ENCODE measurements around the gene INAFM2. TPM values are rescaled to one million over a fixed set of nuclear protein-coding genes. Genes with fewer than 3 reads are reported as not detected.

Gene INAFM2
- total and polyA plus RNA-seq, 2 of the 4 experiments (the other 2 are of a cell fraction) = 10.4 to 14.0 TPM

DNA sequence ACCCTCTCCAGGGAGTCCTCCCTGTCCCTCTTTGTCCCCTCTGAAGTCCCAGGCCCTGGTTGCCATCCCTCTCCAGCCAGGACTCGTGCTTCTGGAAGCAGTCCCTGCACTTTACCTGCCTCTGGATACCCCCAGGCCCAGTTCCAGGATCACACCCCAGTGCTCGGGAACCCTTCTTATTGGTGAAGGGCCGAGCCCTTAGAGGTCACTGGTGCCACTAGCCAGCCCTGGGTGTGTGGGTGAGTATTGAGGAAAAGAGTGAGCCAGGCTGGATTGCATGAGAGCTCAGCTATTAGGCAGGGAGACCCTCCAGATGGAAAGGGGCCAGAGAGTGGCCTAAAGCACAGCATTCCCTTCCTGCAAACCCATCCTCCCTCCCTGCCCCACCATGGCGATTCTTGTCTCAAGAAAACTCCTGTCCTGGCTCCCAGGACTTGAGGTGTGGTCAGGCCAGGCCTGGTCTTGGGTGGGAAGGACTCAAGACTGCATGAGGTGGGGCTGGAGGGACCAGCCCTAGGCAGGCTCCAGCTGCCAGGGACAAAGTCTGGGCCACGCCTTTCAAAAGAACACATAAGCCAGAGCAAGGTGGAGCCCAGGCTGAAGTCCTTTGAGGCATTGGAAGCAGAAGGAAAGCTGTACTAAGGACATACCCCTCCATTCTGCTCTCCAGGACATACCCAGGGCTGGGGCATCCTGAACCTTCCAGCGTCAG lies 22.5 kb downstream of the INAFM2 start:
- dilution Hi-C loops (cut with HindIII; ENCODE audit: low sequenced_read_pairs, unreplicated experiment) = no loop called here
- CTCF ChIA-PET = interaction anchor here (0.6 kb wide), 1 partner anchor 551 kb away, joined by 4 read pairs; no protein-coding TSS in a partner anchor
- DNase-seq = no peak

More for the DNA sequence above, 22.5 kb downstream of the INAFM2 start:
- peak overlapping the region; percentile 37; the same call in 1 of the 2 replicates for H3K4ac ChIP-seq (ENCODE audit: low read depth, low read length)
- no peak overlapping the region for H2AK5ac ChIP-seq (ENCODE audit: low read depth, low read length)
- no peak overlapping the region for H2AK9ac ChIP-seq (replicated peaks; ENCODE audit: low read depth, low read length, poor library complexity)
- TF ChIP-seq MAFK (IDR thresholded peaks at IDR 0.05; ENCODE audit: low read depth, low read length) (no peak), MAZ (IDR thresholded peaks at IDR 0.05; ENCODE audit: borderline replicate concordance, low read depth, low read length) (no peak), CHD1 (IDR thresholded peaks at IDR 0.05; ENCODE audit: low read depth, low read length) (no peak), SMC3 (IDR thresholded peaks at IDR 0.05; ENCODE audit: low read depth, low read length) (no peak), CEBPB (IDR thresholded peaks at IDR 0.05; ENCODE audit: low read depth, low read length) (no peak), NFE2L2 (IDR thresholded peaks at IDR 0.05; ENCODE audit: low read depth, low read length) (no peak), RAD21 (IDR thresholded peaks at IDR 0.05; ENCODE audit: low read length) (no peak), BHLHE40 (IDR thresholded peaks at IDR 0.05; ENCODE audit: low read depth, low read length) (no peak), POLR2A (IDR thresholded peaks at IDR 0.05; ENCODE audit: low read depth, low read length) (no peak), MXI1 (IDR thresholded peaks at IDR 0.05; ENCODE audit: borderline replicate concordance, low read depth, low read length) (no peak), RCOR1 (IDR thresholded peaks at IDR 0.05; ENCODE audit: insufficient replicate concordance, low read length) (no peak)
- TF ChIP-seq, protein P1, sequence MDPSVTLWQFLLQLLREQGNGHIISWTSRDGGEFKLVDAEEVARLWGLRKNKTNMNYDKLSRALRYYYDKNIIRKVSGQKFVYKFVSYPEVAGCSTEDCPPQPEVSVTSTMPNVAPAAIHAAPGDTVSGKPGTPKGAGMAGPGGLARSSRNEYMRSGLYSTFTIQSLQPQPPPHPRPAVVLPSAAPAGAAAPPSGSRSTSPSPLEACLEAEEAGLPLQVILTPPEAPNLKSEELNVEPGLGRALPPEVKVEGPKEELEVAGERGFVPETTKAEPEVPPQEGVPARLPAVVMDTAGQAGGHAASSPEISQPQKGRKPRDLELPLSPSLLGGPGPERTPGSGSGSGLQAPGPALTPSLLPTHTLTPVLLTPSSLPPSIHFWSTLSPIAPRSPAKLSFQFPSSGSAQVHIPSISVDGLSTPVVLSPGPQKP (IDR thresholded peaks at IDR 0.05; ENCODE audit: borderline replicate concordance, low read depth, low read length) = no peak
- TF ChIP-seq, protein P2, sequence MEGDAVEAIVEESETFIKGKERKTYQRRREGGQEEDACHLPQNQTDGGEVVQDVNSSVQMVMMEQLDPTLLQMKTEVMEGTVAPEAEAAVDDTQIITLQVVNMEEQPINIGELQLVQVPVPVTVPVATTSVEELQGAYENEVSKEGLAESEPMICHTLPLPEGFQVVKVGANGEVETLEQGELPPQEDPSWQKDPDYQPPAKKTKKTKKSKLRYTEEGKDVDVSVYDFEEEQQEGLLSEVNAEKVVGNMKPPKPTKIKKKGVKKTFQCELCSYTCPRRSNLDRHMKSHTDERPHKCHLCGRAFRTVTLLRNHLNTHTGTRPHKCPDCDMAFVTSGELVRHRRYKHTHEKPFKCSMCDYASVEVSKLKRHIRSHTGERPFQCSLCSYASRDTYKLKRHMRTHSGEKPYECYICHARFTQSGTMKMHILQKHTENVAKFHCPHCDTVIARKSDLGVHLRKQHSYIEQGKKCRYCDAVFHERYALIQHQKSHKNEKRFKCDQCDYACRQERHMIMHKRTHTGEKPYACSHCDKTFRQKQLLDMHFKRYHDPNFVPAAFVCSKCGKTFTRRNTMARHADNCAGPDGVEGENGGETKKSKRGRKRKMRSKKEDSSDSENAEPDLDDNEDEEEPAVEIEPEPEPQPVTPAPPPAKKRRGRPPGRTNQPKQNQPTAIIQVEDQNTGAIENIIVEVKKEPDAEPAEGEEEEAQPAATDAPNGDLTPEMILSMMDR (conservative IDR thresholded peaks at IDR 0.05; ENCODE audit: low read depth, low read length) = no peak
- TF ChIP-seq, protein P3, sequence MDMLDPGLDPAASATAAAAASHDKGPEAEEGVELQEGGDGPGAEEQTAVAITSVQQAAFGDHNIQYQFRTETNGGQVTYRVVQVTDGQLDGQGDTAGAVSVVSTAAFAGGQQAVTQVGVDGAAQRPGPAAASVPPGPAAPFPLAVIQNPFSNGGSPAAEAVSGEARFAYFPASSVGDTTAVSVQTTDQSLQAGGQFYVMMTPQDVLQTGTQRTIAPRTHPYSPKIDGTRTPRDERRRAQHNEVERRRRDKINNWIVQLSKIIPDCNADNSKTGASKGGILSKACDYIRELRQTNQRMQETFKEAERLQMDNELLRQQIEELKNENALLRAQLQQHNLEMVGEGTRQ (IDR thresholded peaks at IDR 0.05; ENCODE audit: low read depth, low read length) = no peak
- no peak overlapping the region for H3K14ac ChIP-seq (replicated peaks; ENCODE audit: low read depth, low read length)
- H3K4me2 ChIP-seq (ENCODE audit: low read depth, low read length) = no peak overlapping the region
- no peak for ATAC-seq (ENCODE audit: low read depth)
- no peak overlapping the region for H3K56ac ChIP-seq (ENCODE audit: extremely low read depth, insufficient read depth, low read length)
- H3K4me1 ChIP-seq (ENCODE audit: control insufficient read depth, insufficient read depth, low read length) = peaks cover 22% of the 10 kb centered on the region
- no peak overlapping the region for H2BK15ac ChIP-seq (ENCODE audit: low read depth, low read length)
- peaks cover 7% of the 10 kb centered on the region for H3K27me3 ChIP-seq (ENCODE audit: control insufficient read depth, insufficient read depth, low read length)
- H4K91ac ChIP-seq (ENCODE audit: insufficient read depth, low read depth, low read length) = no peak overlapping the region
- peak overlapping the region; percentile 38 for H2AFZ ChIP-seq (replicated peaks; ENCODE audit: low read length, poor library complexity)
- H3K4me3 ChIP-seq (ENCODE audit: insufficient read depth, low read depth, low read length) = no peak overlapping the region
- 80% methylated on average over 1 of the region's 6 CpGs; no CpG with 5 or more reads in 1 of the 2 experiments for WGBS, 2 experiments (ENCODE audit: extremely low coverage in 2 of 2, insufficient read length in 1 of 2)
- H4K20me1 ChIP-seq (ENCODE audit: insufficient read depth, low read length) = no peaks in the 10 kb centered on the region
- H3K18ac ChIP-seq (ENCODE audit: low read depth, low read length) = no peak overlapping the region
- H2BK20ac ChIP-seq (ENCODE audit: low read depth, low read length) = no peak overlapping the region
- H3K9me3 ChIP-seq (ENCODE audit: control insufficient read depth, insufficient read depth, low read length) = no peaks in the 10 kb centered on the region
- H3K27ac ChIP-seq (ENCODE audit: insufficient read depth, low read length) = no peak overlapping the region
- H3K79me1 ChIP-seq (ENCODE audit: low read depth in 1 of 2, low read length in 2 of 2) = peaks cover 4 to 8% of the 10 kb centered on the region in 2 experiments; a peak in 2 of 4 replicates
- POLR2A ChIA-PET (ENCODE audit: unreplicated experiment) = no interaction called here
- 0 out of 2 replicates have a peak overlapping the region, but pooled peaks have one; percentile 6 for H2BK120ac ChIP-seq (ENCODE audit: low read depth, low read length)
- H3K36me3 ChIP-seq (ENCODE audit: control insufficient read depth, insufficient read depth, low read length) = no peaks in the 10 kb centered on the region
- in situ Hi-C loops (cut with MboI; ENCODE audit: low sequenced_read_pairs) = no loop called here
- H3K23ac ChIP-seq (ENCODE audit: low read depth, low read length) = no peak overlapping the region
- H4K8ac ChIP-seq (ENCODE audit: low read depth in 2 of 2, low read length in 2 of 2) = no peak overlapping the region
- peaks cover 13% of the 10 kb centered on the region for H3K9me1 ChIP-seq (ENCODE audit: insufficient read depth, low read length)
- H3K9ac ChIP-seq (ENCODE audit: low read depth, low read length) = no peak overlapping the region
- H4K5ac ChIP-seq (ENCODE audit: low read depth, low read length) = no peak overlapping the region
- BruUV-seq (replicated peaks) = no TSS peak
- no peak overlapping the region for H2BK5ac ChIP-seq (ENCODE audit: low read depth, low read length, poor library complexity, severe bottlenecking)
- intact Hi-C loops (cut with micrococcal nuclease) = no loop called here
